Astrocyte of the spinal cord (primary cell): ENCODE measurements around the gene CTNNA2.

ENCODE experiments used
- DNase-seq: peaks from one replicate; pipeline ENCODE4 v3.0.0; 2011; ENCODE audit warnings: low read depth, low spot score
- H3K4me3 ChIP-seq: 2 replicates; pipeline ENCODE4 v1.5.1; 2011; ENCODE audit warnings: low read depth, mild to moderate bottlenecking, low read length, moderate library complexity
- CTCF ChIP-seq: IDR thresholded peaks from 2 replicates; pipeline ENCODE4 v1.5.1; 2012; ENCODE audit warnings: low read depth, mild to moderate bottlenecking, low read length, inconsistent platforms
- in situ Hi-C: cut with HindIII; loops from 2 replicates; pipeline ENCODE4 v1.10.0; 2017; ENCODE audit warnings: low sequenced_read_pairs

The CTNNA2 gene

GRCh38 chr2:79740879-79741443 lies 228.1 kb downstream of the CTNNA2 start:
- TF ChIP-seq CTCF = no peak
- H3K4me3 ChIP-seq = no peak overlapping the region
- no peak for DNase-seq
- in situ Hi-C loops = no loop called here

- in situ Hi-C loops = no loop called here
- no peak for DNase-seq
- TF ChIP-seq CTCF = no peak
- H3K4me3 ChIP-seq = no peak overlapping the region
Observed at GRCh38 chr2:79750321-79750720, 237.5 kb downstream of the CTNNA2 start.

- TF ChIP-seq CTCF = no peak
- H3K4me3 ChIP-seq = no peak overlapping the region
- in situ Hi-C loops = no loop called here
- no peak for DNase-seq
Observed at GRCh38 chr2:79757526-79757925, 244.7 kb downstream of the CTNNA2 start.

GRCh38 chr2:79758042-79758441 lies 245.2 kb downstream of the CTNNA2 start:
- no peak for TF ChIP-seq CTCF
- no peak for DNase-seq
- in situ Hi-C loops = no loop called here

GRCh38 chr2:79758749-79759282 lies 246.0 kb downstream of the CTNNA2 start:
- in situ Hi-C loops = no loop called here
- no peak for DNase-seq
- H3K4me3 ChIP-seq = no peak overlapping the region
- no peak for TF ChIP-seq CTCF

More at GRCh38 chr2:79758042-79758441, 245.2 kb downstream of the CTNNA2 start:
- no peak overlapping the region for H3K4me3 ChIP-seq

- no peak for DNase-seq
- no peak for TF ChIP-seq CTCF
- in situ Hi-C loops = no loop called here
- no peak overlapping the region for H3K4me3 ChIP-seq
Observed at GRCh38 chr2:79770926-79771325, 258.1 kb downstream of the CTNNA2 start.
